Activated B cell treated with CpG ODN at 0.5 μM for 24 hours (primary cell): Measurements from ENCODE around the gene NPR2. TPM values are rescaled to one million over a fixed set of nuclear protein-coding genes. Genes with fewer than 3 reads are reported as not detected.

ENCODE experiments used
- ATAC-seq: fragments of 200-7000 bp; cut with Tn5 transposase; one replicate; pipeline ENCODE4 v1.10.0; 2021; ENCODE audit warnings: low read depth, mild to moderate bottlenecking, moderate library complexity
- CTCF ChIA-PET: fragments of 350-600 bp; sonication (Branson Sonifier 250); formaldehyde crosslinking; loops from one replicate; lab custom pipeline; 2021; ENCODE audit warnings: antibody characterized with exemption; lab: Charles Lee
- POLR2A ChIA-PET: fragments of 350-600 bp; sonication (Branson Sonifier 250); formaldehyde crosslinking; loops from one replicate; lab custom pipeline; 2021; ENCODE audit warnings: antibody characterized with exemption; lab: Charles Lee
- DNase-seq: peaks from one replicate; pipeline ENCODE4 v3.0.0; 2022
- H3K27ac Mint-ChIP-seq: one replicate; pipeline ENCODE4 v1.8.0; 2020; ENCODE audit warnings: mixed read lengths
- H3K27me3 Mint-ChIP-seq: one replicate; pipeline ENCODE4 v1.8.0; 2021; ENCODE audit warnings: mixed read lengths
- H3K36me3 Mint-ChIP-seq: one replicate; pipeline ENCODE4 v1.8.0; 2021; ENCODE audit warnings: low read depth, mixed read lengths
- H3K4me1 Mint-ChIP-seq: one replicate; pipeline ENCODE4 v1.8.0; 2021; ENCODE audit warnings: mixed read lengths
- H3K4me3 Mint-ChIP-seq: one replicate; pipeline ENCODE4 v1.8.0; 2020; ENCODE audit warnings: mild to moderate bottlenecking, mixed read lengths
- H3K9me3 Mint-ChIP-seq: one replicate; pipeline ENCODE4 v1.8.0; 2020; ENCODE audit warnings: mixed read lengths
- intact Hi-C: fragments of 100-400 bp; cut with micrococcal nuclease; formaldehyde crosslinking; loops from one replicate; pipeline ENCODE4 v1.15.1; 2024
- total RNA-seq: library from RNA; stranded (reverse); gene quantifications from 2 replicates; pipeline ENCODE4 v1.2.3, GENCODE V29; 2022
- TF ChIP-seq, protein P1 (sequence below): fragments of 200-600 bp; IDR thresholded peaks from one replicate; pipeline ENCODE4 v1.8.0; 2022; ENCODE audit warnings: antibody characterized with exemption, mild to moderate bottlenecking

The NPR2 gene
- total RNA-seq, 1 donor from 2014 or later: 4.6 TPM

DNA sequence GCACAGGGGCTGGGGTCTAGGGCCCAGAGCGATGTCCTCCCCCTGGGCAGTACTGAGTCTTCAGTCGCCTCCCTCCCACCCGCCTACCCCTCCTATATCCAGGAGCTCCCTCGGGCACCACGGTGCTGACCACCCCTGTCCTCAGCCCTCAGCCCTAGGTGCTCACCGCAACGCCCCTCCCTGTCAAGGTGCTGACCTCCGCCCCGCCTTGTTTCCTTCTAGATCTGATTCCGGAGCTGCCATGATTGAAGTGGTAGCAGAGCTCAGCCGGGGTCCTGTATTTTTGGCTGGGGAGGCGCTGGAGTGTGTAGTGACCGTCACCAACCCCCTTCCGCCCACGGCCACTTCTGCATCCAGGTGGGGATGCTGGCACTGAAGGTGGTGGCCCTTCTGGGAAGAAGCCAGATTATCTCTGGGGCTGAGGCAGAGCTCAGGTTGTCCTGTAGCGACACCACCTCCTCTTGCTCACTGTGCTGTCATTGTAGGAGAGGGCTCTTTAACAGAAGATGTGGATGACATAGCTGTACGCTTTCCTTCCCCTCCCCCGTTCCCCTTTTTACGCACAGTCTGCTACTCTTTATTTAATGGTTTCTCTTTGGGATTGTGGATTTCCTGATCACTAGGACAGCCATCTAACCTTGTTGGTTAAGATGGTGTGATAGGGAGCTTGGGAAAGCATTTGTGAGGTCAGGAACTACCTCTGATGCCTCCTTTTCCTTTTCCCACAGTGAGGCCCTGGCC, 41.7 kb upstream of the NPR2 start:
- Mint-ChIP-seq H3K27ac (peak overlapping the region; percentile 88), H3K4me1 (peaks cover 44% of the 10 kb centered on the region), H3K27me3 (no peaks in the 10 kb centered on the region), H3K36me3 (peaks cover 54% of the 10 kb centered on the region), H3K9me3 (no peaks in the 10 kb centered on the region), H3K4me3 (peak overlapping the region; percentile 93)
- ChIA-PET CTCF (interaction anchor here (0.7 to 6.0 kb wide), 10 partner anchors 11 to 146 kb away, joined by 3 to 51 read pairs (median 5); partner anchors contain the start of gene CCDC107), POLR2A (interaction anchor here (0.5 to 6.2 kb wide), 23 partner anchors 10 to 646 kb away, joined by 3 to 67 read pairs (median 4); partner anchors contain the start of genes CCDC107, CREB3, HINT2 and RMRP)
- TF ChIP-seq, protein P1, sequence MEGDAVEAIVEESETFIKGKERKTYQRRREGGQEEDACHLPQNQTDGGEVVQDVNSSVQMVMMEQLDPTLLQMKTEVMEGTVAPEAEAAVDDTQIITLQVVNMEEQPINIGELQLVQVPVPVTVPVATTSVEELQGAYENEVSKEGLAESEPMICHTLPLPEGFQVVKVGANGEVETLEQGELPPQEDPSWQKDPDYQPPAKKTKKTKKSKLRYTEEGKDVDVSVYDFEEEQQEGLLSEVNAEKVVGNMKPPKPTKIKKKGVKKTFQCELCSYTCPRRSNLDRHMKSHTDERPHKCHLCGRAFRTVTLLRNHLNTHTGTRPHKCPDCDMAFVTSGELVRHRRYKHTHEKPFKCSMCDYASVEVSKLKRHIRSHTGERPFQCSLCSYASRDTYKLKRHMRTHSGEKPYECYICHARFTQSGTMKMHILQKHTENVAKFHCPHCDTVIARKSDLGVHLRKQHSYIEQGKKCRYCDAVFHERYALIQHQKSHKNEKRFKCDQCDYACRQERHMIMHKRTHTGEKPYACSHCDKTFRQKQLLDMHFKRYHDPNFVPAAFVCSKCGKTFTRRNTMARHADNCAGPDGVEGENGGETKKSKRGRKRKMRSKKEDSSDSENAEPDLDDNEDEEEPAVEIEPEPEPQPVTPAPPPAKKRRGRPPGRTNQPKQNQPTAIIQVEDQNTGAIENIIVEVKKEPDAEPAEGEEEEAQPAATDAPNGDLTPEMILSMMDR: no peak
- intact Hi-C loops: loop anchor here (1.0 to 5.0 kb wide), 6 partner anchors 8 to 145 kb away; partner anchors contain the start of genes CREB3, HINT2 and TLN1
- DNase-seq (no peak), ATAC-seq (peak; percentile 47)

DNA sequence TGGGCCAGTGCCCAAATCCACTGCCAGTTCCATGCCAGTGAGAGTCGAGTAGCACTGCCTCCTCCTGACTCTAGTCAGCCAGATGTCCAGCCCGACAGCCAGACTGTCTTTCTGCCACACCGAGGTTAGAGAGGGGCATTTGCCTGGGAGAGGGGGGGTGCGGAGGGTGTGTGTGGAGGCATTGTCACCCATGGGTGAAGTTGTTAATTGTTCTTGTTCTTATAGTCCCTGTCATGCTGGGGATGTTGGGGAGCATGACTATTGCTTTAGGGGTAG, 41.2 kb upstream of the NPR2 start:
- CTCF ChIA-PET: interaction anchor here (1.2 to 6.0 kb wide), 6 partner anchors 15 to 147 kb away, joined by 3 to 51 read pairs (median 7); no protein-coding TSS in a partner anchor
- Mint-ChIP-seq H3K27ac (peak overlapping the region; percentile 88), H3K36me3 (peaks cover 55% of the 10 kb centered on the region), H3K4me1 (peaks cover 46% of the 10 kb centered on the region), H3K27me3 (no peaks in the 10 kb centered on the region), H3K9me3 (no peaks in the 10 kb centered on the region), H3K4me3 (peak overlapping the region; percentile 93)
- no peak for DNase-seq
- TF ChIP-seq, protein P1: no peak
- intact Hi-C loops: no loop called here
- POLR2A ChIA-PET: interaction anchor here (0.5 to 6.2 kb wide), 10 partner anchors 13 to 133 kb away, joined by 3 to 67 read pairs (median 6); partner anchors contain the start of genes CCDC107, CREB3, HINT2 and RMRP
- no peak for ATAC-seq

DNA sequence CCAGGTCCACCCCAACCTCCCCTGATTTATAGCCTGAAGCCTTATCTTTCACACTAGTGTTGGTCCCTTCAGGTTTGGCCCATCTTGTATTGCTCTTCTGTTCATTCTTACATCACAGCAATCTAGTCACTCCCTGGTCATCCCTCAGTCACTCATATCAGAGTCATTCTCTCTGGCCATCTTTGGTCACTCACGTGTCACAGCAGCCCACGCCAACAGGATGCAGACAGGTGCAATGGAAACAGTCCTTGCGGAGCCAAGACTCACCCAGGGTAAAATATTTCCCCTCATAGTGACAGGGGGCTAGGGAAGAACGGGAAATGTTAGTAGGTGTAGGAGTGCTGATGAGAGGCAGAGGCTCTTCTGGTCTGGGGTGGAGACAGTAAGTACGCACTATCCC, 37.9 kb upstream of the NPR2 start:
- CTCF ChIA-PET: interaction anchor here (0.8 to 1.2 kb wide), 2 partner anchors 17 to 279 kb away, joined by 3 to 4 read pairs; no protein-coding TSS in a partner anchor
- TF ChIP-seq, protein P1: no peak

DNA sequence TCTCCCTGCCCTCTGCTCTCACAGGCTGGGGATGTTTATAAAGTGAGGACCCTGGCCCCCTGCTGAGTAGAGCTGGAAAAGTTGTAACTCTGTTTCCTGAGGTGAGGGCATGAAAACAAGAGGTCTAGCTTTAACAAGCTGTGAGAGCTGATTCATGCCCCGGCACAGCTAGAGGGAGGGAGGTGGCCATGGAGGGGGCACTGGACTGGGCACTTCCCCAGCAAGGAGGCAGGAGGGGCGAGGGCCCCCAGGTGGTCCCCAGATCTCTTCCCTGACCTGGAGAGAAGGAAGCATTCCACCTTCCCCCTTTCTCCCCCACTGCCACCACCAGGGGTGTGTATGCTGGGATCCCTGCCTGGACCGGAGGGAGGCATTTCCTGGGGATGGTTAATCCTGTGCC, 37.1 kb upstream of the NPR2 start, which contains the start of gene MSMP:
Gene MSMP, minus strand, starts transcription at position 13 of the 400 bp plus-strand sequence. CDS start 147 bp downstream, outside the sequence.
- ATAC-seq: no peak
- Mint-ChIP-seq H3K4me3 (no peak within 1 kb of the TSS), H3K27me3 (no peaks in the 10 kb centered on the region), H3K27ac (peak within 1 kb of the TSS; percentile 53), H3K36me3 (peaks cover 54% of the 10 kb centered on the region), H3K9me3 (no peaks in the 10 kb centered on the region), H3K4me1 (peaks cover 53% of the 10 kb centered on the region)
- intact Hi-C loops: no loop called here
- DNase-seq: no peak
- TF ChIP-seq, protein P1: no peak
- POLR2A ChIA-PET: interaction anchor here (0.7 to 1.7 kb wide), 2 partner anchors 22 to 107 kb away, joined by 3 to 5 read pairs; partner anchors contain the start of genes CREB3 and TLN1
- CTCF ChIA-PET: interaction anchor here (1.2 kb wide), 2 partner anchors 18 kb away, joined by 4 read pairs; no protein-coding TSS in a partner anchor

More for the DNA sequence above, 37.9 kb upstream of the NPR2 start:
- no peak for DNase-seq
- H3K9me3 Mint-ChIP-seq: no peaks in the 10 kb centered on the region
- no peak overlapping the region for H3K4me3 Mint-ChIP-seq
- H3K27me3 Mint-ChIP-seq: no peaks in the 10 kb centered on the region
- ATAC-seq: no peak
- H3K27ac Mint-ChIP-seq: no peak overlapping the region
- intact Hi-C loops: no loop called here
- POLR2A ChIA-PET: interaction anchor here (1.7 kb wide), 1 partner anchor 22 kb away, joined by 5 read pairs; the partner anchor contains the start of genes CREB3 and TLN1
- H3K36me3 Mint-ChIP-seq: peaks cover 56% of the 10 kb centered on the region
- peaks cover 45% of the 10 kb centered on the region for H3K4me1 Mint-ChIP-seq

DNA sequence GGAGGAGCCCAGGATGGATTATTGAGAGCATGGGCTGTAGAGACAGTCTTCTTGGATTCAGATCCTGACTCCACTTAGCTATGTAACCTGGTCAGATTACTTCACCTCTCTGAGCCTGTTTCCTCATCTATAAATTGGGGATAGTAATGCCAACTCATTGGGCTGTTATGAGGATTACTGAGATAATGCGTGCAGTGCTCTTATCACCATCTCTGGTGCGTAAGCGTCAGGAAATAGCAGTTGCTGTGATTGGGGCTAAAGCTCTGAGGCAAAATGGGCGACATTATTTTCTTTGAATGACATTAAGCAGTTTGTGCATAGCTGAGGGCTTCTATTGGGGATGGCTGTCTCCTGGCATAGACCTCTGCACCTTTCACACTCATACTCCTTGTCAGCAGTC, 36.3 kb upstream of the NPR2 start:
- DNase-seq (no peak), ATAC-seq (no peak)
- ChIA-PET POLR2A (interaction anchor here (0.7 to 1.7 kb wide), 3 partner anchors 19 to 108 kb away, joined by 3 to 5 read pairs (median 3); partner anchors contain the start of genes CREB3 and TLN1), CTCF (interaction anchor here (1.1 to 1.2 kb wide), 2 partner anchors 19 to 108 kb away, joined by 3 to 4 read pairs; no protein-coding TSS in a partner anchor)
- intact Hi-C loops: no loop called here
- Mint-ChIP-seq H3K27me3 (no peaks in the 10 kb centered on the region), H3K9me3 (no peaks in the 10 kb centered on the region), H3K27ac (peak overlapping the region; percentile 53), H3K36me3 (peaks cover 52% of the 10 kb centered on the region), H3K4me3 (no peak overlapping the region), H3K4me1 (peaks cover 53% of the 10 kb centered on the region)
- TF ChIP-seq, protein P1: no peak
